K562 (cell line): Measurements from ENCODE around the gene PIM3. TPM values are rescaled to one million over a fixed set of nuclear protein-coding genes. Genes with fewer than 3 reads are reported as not detected.

Experiments
- ATAC-seq: fragments of 200-7000 bp; cut with Tn5 transposase; 3 replicates; pipeline ENCODE4 v1.9.1; 2020; ENCODE audit warnings: moderate library complexity
- BruUV-seq: library from RNA; stranded (reverse); fragments of 400-500 nt; replicated peaks from 2 replicates; lab custom pipeline; 2021; lab: Mats Ljungman, UMichigan
- CTCF ChIA-PET: fragments of 300-600 bp; formaldehyde crosslinking; extraction: SDS; loops from one replicate; lab custom pipeline; 2021; ENCODE audit warnings: low intra/inter-chr PET ratio; lab: Yijun Ruan, JAX
- POLR2A ChIA-PET: fragments of 300-600, 350-650 bp; sonication (Branson Sonifier 250); formaldehyde crosslinking; extraction: SDS; loops from one replicate; lab custom pipeline; 2021; ENCODE audit warnings: antibody characterized with exemption, inconsistent platforms; lab: Yijun Ruan, JAX
- DNase-seq, 4 experiments: peaks; one replicate each; pipeline versions ENCODE4 v3.0.0 to v3.0.0-alpha.2; 2011 to 2018; ENCODE audit warnings: low spot score in 3 of 4, mixed read lengths in 3 of 4; ENCODE audit errors: extremely low read depth in 1 of 4
- FAIRE-seq: peaks from 2 replicates; lab custom pipeline; 2011; peaks lifted over from hg19 to GRCh38; lab: Jason Lieb, UNC
- H2AFZ ChIP-seq: 2 replicates; pipeline ENCODE4 v1.6.0; 2011; ENCODE audit warnings: low read depth, low read length, control low read depth, inconsistent platforms
- H3K27ac ChIP-seq: fragments of 200-600 bp; 3 replicates; pipeline ENCODE4 v1.8.0; 2011; ENCODE audit warnings: low read depth, mild to moderate bottlenecking, control low read depth, inconsistent platforms, low read length, moderate library complexity, mixed read lengths; ENCODE audit errors: extremely low read depth
- H3K27me3 ChIP-seq, 2 experiments: fragments of 300-600 bp in 1 of 2; 2 replicates in 1 of 2; 3 replicates in 1 of 2; pipeline versions ENCODE4 v1.6.0 to v1.8.0; 2011; ENCODE audit warnings: inconsistent platforms in 2 of 2, low read length in 2 of 2, mild to moderate bottlenecking in 1 of 2, mixed read lengths in 1 of 2, moderate library complexity in 1 of 2; ENCODE audit not compliant: control insufficient read depth in 2 of 2, insufficient read depth in 2 of 2
- H3K36me3 ChIP-seq: fragments of 300-600 bp; 3 replicates; pipeline ENCODE4 v1.8.0; 2011; ENCODE audit warnings: mild to moderate bottlenecking, low read length, inconsistent platforms; ENCODE audit not compliant: control insufficient read depth, insufficient read depth
- H3K4me1 ChIP-seq, 2 experiments: fragments of 200-600 bp in 1 of 2; replicated peaks in 1 of 2; 2 replicates in 1 of 2; 3 replicates in 1 of 2; pipeline versions ENCODE4 v1.5.1 to v1.8.0; 2011; ENCODE audit warnings: inconsistent platforms in 2 of 2, low read length in 2 of 2, mild to moderate bottlenecking in 1 of 2, mixed read lengths in 1 of 2, moderate library complexity in 1 of 2; ENCODE audit not compliant: control insufficient read depth in 2 of 2, insufficient read depth in 2 of 2
- H3K4me2 ChIP-seq: 2 replicates; pipeline ENCODE4 v1.6.1; 2011; ENCODE audit warnings: low read length, control low read depth, inconsistent platforms, mixed read lengths; ENCODE audit not compliant: insufficient read depth
- H3K4me3 ChIP-seq: fragments of 200-600 bp; sonication (generic), shearing (Covaris generic); 2 replicates; pipeline ENCODE4 v1.5.1; 2016; ENCODE audit warnings: control low read depth, inconsistent platforms
- H3K79me2 ChIP-seq: fragments of 200-600 bp; 3 replicates; pipeline ENCODE4 v1.8.0; 2011; ENCODE audit warnings: low read length, inconsistent platforms; ENCODE audit not compliant: control insufficient read depth, insufficient read depth
- H3K9ac ChIP-seq, 2 experiments: 2 replicates each; pipeline versions ENCODE4 v1.6.0 to v1.6.1; 2011; ENCODE audit warnings: low read depth in 2 of 2, low read length in 2 of 2, control low read depth in 1 of 2, inconsistent platforms in 1 of 2, mild to moderate bottlenecking in 1 of 2, mixed read lengths in 1 of 2; ENCODE audit not compliant: insufficient read depth in 1 of 2
- H3K9me1 ChIP-seq: one replicate; pipeline ENCODE4 v1.6.0; 2011; ENCODE audit warnings: inconsistent platforms, mild to moderate bottlenecking, low read length, moderate library complexity; ENCODE audit not compliant: control insufficient read depth, insufficient read depth
- H3K9me3 ChIP-seq: replicated peaks from 2 replicates; pipeline ENCODE4 v1.5.1; 2011; ENCODE audit warnings: low read depth, low read length, inconsistent platforms; ENCODE audit not compliant: control insufficient read depth, insufficient read depth
- H4K20me1 ChIP-seq: replicated peaks from 2 replicates; pipeline ENCODE4 v1.6.1; 2011; ENCODE audit warnings: low read length, inconsistent platforms, mixed read lengths; ENCODE audit not compliant: control insufficient read depth, insufficient read depth
- BRCA1 ChIP-seq, 2 experiments: fragments of 450-650 bp in 1 of 2; sonication (generic) in 1 of 2; formaldehyde crosslinking in 1 of 2; IDR thresholded peaks; 2 replicates each; pipeline versions ENCODE4 v1.5.0 to v1.6.1; 2017 to 2020; ENCODE audit warnings: mild to moderate bottlenecking in 1 of 2, missing genetic modification reagents in 1 of 2
- ETV1 ChIP-seq: fragments of 450-650 bp; conservative IDR thresholded peaks from 2 replicates; pipeline ENCODE4 v1.6.1; 2016; ENCODE audit warnings: missing genetic modification characterization, control low read depth, low read depth, missing compliant biosample characterization
- ID3 ChIP-seq, 2 experiments: fragments of 250-450 bp in 1 of 2; fragments of 450-650 bp in 1 of 2; sonication (Bioruptor Pico) in 1 of 2; IDR thresholded peaks; 2 replicates each; pipeline versions ENCODE4 v1.6.1 to v1.8.0; 2016 to 2021; ENCODE audit warnings: mild to moderate bottlenecking in 2 of 2, moderate library complexity in 2 of 2, missing compliant biosample characterization in 1 of 2, missing genetic modification characterization in 1 of 2
- MAZ ChIP-seq, 2 experiments: fragments of 450-650 bp in 1 of 2; sonication (generic) in 1 of 2; formaldehyde crosslinking; IDR thresholded peaks in 1 of 2; conservative IDR thresholded peaks in 1 of 2; 2 replicates each; pipeline versions ENCODE4 v1.4.0 to v1.5.0; 2020; ENCODE audit warnings: mild to moderate bottlenecking in 1 of 2, missing genetic modification reagents in 1 of 2
- NR2C1 ChIP-seq, 2 experiments: fragments of 450-650 bp; IDR thresholded peaks; 2 replicates each; pipeline ENCODE4 v1.6.1; 2017; ENCODE audit warnings: mild to moderate bottlenecking in 2 of 2, antibody characterized with exemption in 1 of 2, inconsistent platforms in 1 of 2, missing compliant biosample characterization in 1 of 2, missing genetic modification characterization in 1 of 2
- REST ChIP-seq, 2 experiments: fragments of 450-650 bp; formaldehyde crosslinking in 1 of 2; IDR thresholded peaks; 2 replicates each; pipeline versions ENCODE4 v1.4.0 to v1.6.1; 2014 to 2020; ENCODE audit warnings: mild to moderate bottlenecking in 2 of 2, borderline replicate concordance in 1 of 2, low read depth in 1 of 2
- SP2 ChIP-seq: IDR thresholded peaks from 2 replicates; pipeline ENCODE4 v1.6.1; 2011; ENCODE audit warnings: mild to moderate bottlenecking, low read depth, low read length, moderate library complexity; ENCODE audit not compliant: poor library complexity, severe bottlenecking; ENCODE audit errors: extremely low read depth
- TBP ChIP-seq: optimal IDR thresholded peaks from 2 replicates; pipeline ENCODE3; 2011; ENCODE audit warnings: low read depth, low read length, improper control_type of control experiment
- ZZZ3 ChIP-seq: fragments of 450-650 bp; IDR thresholded peaks from 2 replicates; pipeline ENCODE4 v1.6.1; 2016; ENCODE audit warnings: antibody characterized with exemption, mild to moderate bottlenecking, moderate library complexity
- WGBS: fragments of 100-300 bp; shearing (Covaris generic); methylation state at CpG from one replicate; pipeline ENCODE4 v1.1.6; 2016; ENCODE audit warnings: low coverage, mixed read lengths; ENCODE audit not compliant: insufficient coverage; ENCODE audit errors: missing lambda C conversion rate; 5-methylcytosine and 5-hydroxymethylcytosine counted together
- in situ Hi-C: fragments of 300-500 bp; cut with MboI; formaldehyde crosslinking; loops from 4 replicates; pipeline ENCODE4 v1.15.0; 2018; ENCODE audit warnings: inconsistent platforms, mixed read lengths
- intact Hi-C: fragments of 100-400 bp; cut with micrococcal nuclease; formaldehyde crosslinking; loops from 2 replicates; pipeline ENCODE4 v1.14.2; 2022
- polyA plus RNA-seq, 8 experiments: library from polyadenylated mRNA; depleted of rRNA in 4 of 8; stranded (reverse) in 5 of 8; unstranded in 3 of 8; fragments of >200 nt; fragmentation: Nextera tagmentation in 2 of 8; fragmentation: Illumina TruSeq in 1 of 8; extraction: Ambion mirVana in 2 of 8; extraction: Trizol in 1 of 8; gene quantifications; 2 replicates each; pipeline versions ENCODE4 v1.2.1 to v1.2.3, GENCODE V29; 2011 to 2014; ENCODE audit warnings: inconsistent platforms in 1 of 8, missing spikeins in 1 of 8
- total RNA-seq, 7 experiments: library from RNA; depleted of rRNA in 6 of 7; stranded (reverse); fragments of >200 nt in 6 of 7; fragmentation: Illumina TruSeq in 2 of 7; extraction: Trizol in 2 of 7; gene quantifications; 2 replicates each; pipeline versions ENCODE4 v1.2.1 to v1.2.3, GENCODE V29; 2011 to 2021; ENCODE audit warnings: low replicate concordance in 1 of 7

PIM3 gene
- total and polyA plus RNA-seq, 9 of the 15 experiments (the other 6 are each of a cell fraction or from before 2014, with no cell fraction given): 0.24 to 40.5 (median 5.3) TPM

GRCh38 chr22:49917974-49918910 is 42.3 kb upstream of the PIM3 start, which contains the start of the genes ALG12 and CRELD2:
TSS of gene ALG12 (minus strand) at chr22:49918438. CDS start at chr22:49913765, 4,673 bp downstream.
TSS of gene CRELD2 (plus strand) at chr22:49918634. CDS start at chr22:49918770, 136 bp downstream.
- peak within 1 kb of the TSS; percentile 83 to 94 for H3K9ac ChIP-seq
- in situ Hi-C loops (loop anchor here (10.0 kb wide), 1 partner anchor 93 kb away; the partner anchor contains the start of gene BRD1), intact Hi-C loops (loop anchor here (5.0 kb wide), 1 partner anchor 151 kb away; no protein-coding TSS in a partner anchor)
- POLR2A ChIA-PET: interaction anchor here (0.6 to 1.1 kb wide), 5 partner anchors 9 to 738 kb away, joined by 3 read pairs; no protein-coding TSS in a partner anchor
- peak within 1 kb of the TSS; percentile 85 for H2AFZ ChIP-seq
- 0 out of 2 replicates have a peak, but pooled peaks cover 3% of the 10 kb centered on the region for H4K20me1 ChIP-seq
- CTCF ChIA-PET: no interaction called here
- H3K4me2 ChIP-seq: peak within 1 kb of the TSS; percentile 84
- peak; percentile 99 for ATAC-seq
- peak; percentile 76 for FAIRE-seq
- BruUV-seq: no TSS peak
- H3K4me1 ChIP-seq: peaks cover 6 to 36% of the 10 kb centered on the region in 2 experiments; a peak in 4 of 5 replicates
- no peaks in the 10 kb centered on the region for H3K27me3 ChIP-seq
- H3K4me3 ChIP-seq: peak within 1 kb of the TSS; percentile 84
- DNase-seq: peak; percentile 94 to 97 (median 96)
- under 1% methylated on average over 53 of the region's 103 CpGs for WGBS
- H3K36me3 ChIP-seq: peaks cover 13% of the 10 kb centered on the region; the same call in 2 of the 3 replicates
- no peaks in the 10 kb centered on the region for H3K9me3 ChIP-seq
- H3K27ac ChIP-seq: peak within 1 kb of the TSS; percentile 92
- no peaks in the 10 kb centered on the region for H3K9me1 ChIP-seq
- H3K79me2 ChIP-seq: peaks cover 14% of the 10 kb centered on the region
- TF ChIP-seq SP2 (peak; percentile 46), ETV1 (no peak), ZZZ3 (no peak), REST (IDR thresholded peaks at IDR 0.05; ENCODE audit: borderline replicate concordance) (no peak), REST (CRISPR knock-in tag; IDR thresholded peaks at IDR 0.05; ENCODE audit: low read depth) (no peak), MAZ (CRISPR knock-in tag; conservative IDR thresholded peaks at IDR 0.05 in 1 of 2, IDR thresholded peaks at IDR 0.05 in 1 of 2) (peak in 1 of 2 experiments; percentile 74; a peak in 3 of 4 replicates), BRCA1 (IDR thresholded peaks at IDR 0.05) (no peak), BRCA1 (CRISPR knock-in tag; IDR thresholded peaks at IDR 0.05) (no peak), TBP (no peak), NR2C1 (IDR thresholded peaks at IDR 0.05) (peak; percentile 60; the same call in 1 of the 2 replicates), NR2C1 (tag; IDR thresholded peaks at IDR 0.05) (peak; percentile 67; the same call in 1 of the 2 replicates), ID3 (CRISPR knock-in tag; IDR thresholded peaks at IDR 0.05) (no peak), ID3 (tag; IDR thresholded peaks at IDR 0.05) (no peak)
